Measurements from ENCODE around the gene BORCS6.

- no peak for TF ChIP-seq CTCF (IDR thresholded peaks at IDR 0.05)
- no peak for TF ChIP-seq POLR2A (IDR thresholded peaks at IDR 0.05)
These were observed 47.2 kb upstream of the BORCS6 start for GRCh38 chr17:8237175-8237574.

Measured in esophagus squamous epithelium (tissue), 4 donors.